Lower leg skin (tissue), 4 donors: ENCODE measurements around the gene SLC39A12. TPM values are rescaled to one million over a fixed set of nuclear protein-coding genes. Genes with fewer than 3 reads are reported as not detected.

Source experiments
- DNase-seq, 2 donors: peaks; one replicate each; pipeline ENCODE4 v3.0.0-alpha.2; 2019; ENCODE audit warnings: low spot score in 2 of 2
- H3K4me3 ChIP-seq: fragments of 200-600 bp; sonication (generic); 2 replicates; pipeline ENCODE4 v1.5.1; 2017; ENCODE audit warnings: mild to moderate bottlenecking, low read depth; ENCODE audit not compliant: poor library complexity, severe bottlenecking
- POLR2A ChIP-seq, 2 donors: fragments of 450-650 bp; IDR thresholded peaks; one replicate each; pipeline ENCODE4 v1.6.1; 2016 to 2017; ENCODE audit warnings: antibody characterized with exemption in 2 of 2, mild to moderate bottlenecking in 1 of 2, moderate library complexity in 1 of 2
- WGBS, 2 donors: methylation state at CpG; one replicate each; pipeline ENCODE4 v1.1.5; 2018; 5-methylcytosine and 5-hydroxymethylcytosine counted together
- intact Hi-C: fragments of 100-400 bp; cut with DNase I; formaldehyde crosslinking; loops from one replicate; pipeline ENCODE4 v1.15.0; 2023; ENCODE audit warnings: low total_unique reads
- total RNA-seq, 4 donors: library from RNA; depleted of rRNA; stranded (reverse); fragments of >200 nt; gene quantifications; one replicate each; pipeline ENCODE4 v1.1.0, GENCODE V29; 2016
- TF ChIP-seq, protein P1 (sequence below), 3 donors: fragments of 450-650 bp; IDR thresholded peaks; one replicate each; pipeline ENCODE4 v1.5.1; 2016; ENCODE audit warnings: antibody characterized with exemption in 3 of 3, mild to moderate bottlenecking in 3 of 3, moderate library complexity in 2 of 3

SLC39A12 gene
- total RNA-seq: not detected

DNA sequence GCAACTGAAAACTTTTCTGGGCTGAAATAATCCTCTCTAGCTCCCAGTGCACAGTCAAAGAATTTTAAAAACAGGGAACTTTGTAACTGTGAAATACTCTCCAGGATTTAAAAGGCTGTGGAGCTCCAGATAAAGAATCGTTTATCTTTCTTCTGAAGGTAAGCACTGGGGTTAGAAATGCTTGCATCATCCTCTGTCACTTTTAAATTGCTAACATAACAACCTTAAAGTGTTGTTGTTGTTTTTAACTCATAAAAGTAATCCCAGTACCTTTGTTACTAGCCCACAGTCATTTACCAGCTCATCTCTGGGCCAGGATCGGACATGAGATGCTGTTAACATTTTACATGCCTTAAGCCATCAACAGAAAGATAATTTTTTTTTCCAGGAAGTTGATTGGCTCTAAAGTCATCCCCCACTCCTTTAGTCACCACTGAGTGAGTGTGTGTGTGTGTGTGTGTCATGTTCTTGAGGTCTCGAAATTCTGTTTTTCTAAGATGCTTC lies at the start of gene SLC39A12:
Gene SLC39A12, plus strand, starts transcription at position 51 of the 504 bp plus-strand sequence. CDS start 1,359 bp downstream, outside the sequence.
- 50 to 59% methylated on average over 3 of the region's 3 CpGs for WGBS, 2 donors

DNA sequence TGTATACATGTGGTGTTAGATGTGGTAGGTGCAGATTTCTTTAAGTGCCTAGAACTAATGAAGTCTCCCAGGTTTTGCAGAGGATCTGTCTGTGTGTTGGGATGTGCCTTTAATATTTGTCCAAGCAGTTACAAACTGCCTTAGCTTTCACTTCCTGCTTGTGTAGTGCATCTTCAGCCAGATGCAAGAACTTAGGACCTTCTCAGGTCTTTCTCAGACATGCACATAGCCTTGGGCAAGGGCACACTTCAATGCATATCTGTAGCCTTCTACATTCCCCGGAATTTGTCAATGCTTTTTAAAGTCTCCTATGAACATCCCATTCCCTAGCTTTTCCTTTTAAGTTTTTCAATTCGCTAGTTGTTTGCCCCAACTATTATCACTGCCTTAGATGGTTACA lies 47.2 kb upstream of the SLC39A12 start:
- DNase-seq: no peak
- WGBS, 2 donors: 85 to 94% methylated on average over 2 of the region's 2 CpGs
- intact Hi-C loops: no loop called here
- no peak for TF ChIP-seq POLR2A (IDR thresholded peaks at IDR 0.05)
- TF ChIP-seq, protein P1, sequence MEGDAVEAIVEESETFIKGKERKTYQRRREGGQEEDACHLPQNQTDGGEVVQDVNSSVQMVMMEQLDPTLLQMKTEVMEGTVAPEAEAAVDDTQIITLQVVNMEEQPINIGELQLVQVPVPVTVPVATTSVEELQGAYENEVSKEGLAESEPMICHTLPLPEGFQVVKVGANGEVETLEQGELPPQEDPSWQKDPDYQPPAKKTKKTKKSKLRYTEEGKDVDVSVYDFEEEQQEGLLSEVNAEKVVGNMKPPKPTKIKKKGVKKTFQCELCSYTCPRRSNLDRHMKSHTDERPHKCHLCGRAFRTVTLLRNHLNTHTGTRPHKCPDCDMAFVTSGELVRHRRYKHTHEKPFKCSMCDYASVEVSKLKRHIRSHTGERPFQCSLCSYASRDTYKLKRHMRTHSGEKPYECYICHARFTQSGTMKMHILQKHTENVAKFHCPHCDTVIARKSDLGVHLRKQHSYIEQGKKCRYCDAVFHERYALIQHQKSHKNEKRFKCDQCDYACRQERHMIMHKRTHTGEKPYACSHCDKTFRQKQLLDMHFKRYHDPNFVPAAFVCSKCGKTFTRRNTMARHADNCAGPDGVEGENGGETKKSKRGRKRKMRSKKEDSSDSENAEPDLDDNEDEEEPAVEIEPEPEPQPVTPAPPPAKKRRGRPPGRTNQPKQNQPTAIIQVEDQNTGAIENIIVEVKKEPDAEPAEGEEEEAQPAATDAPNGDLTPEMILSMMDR (IDR thresholded peaks at IDR 0.05): no peak
- no peak overlapping the region for H3K4me3 ChIP-seq

More for the DNA sequence above, at the start of gene SLC39A12:
- no peak within 1 kb of the TSS for H3K4me3 ChIP-seq
- intact Hi-C loops: no loop called here
- DNase-seq: no peak
- no peak for TF ChIP-seq POLR2A (IDR thresholded peaks at IDR 0.05)

DNA sequence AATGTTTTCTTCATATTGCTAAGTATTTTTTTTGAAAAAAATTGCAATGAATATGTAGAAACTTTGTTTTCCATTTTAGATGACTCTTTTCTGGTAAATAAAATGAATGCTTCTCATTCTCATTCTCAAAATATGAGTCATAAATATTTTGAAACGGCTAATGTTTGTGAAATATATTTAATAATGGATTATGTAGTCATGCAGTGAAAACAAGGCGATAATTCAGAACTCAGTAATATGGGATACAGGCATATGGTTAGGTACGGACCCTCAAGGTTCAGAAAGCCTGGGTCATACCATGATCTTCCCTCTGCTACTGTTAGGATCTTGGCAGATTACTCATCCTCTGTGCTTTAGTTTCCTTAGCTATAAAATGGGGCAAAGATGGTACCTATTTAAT lies 46.2 kb upstream of the SLC39A12 start:
- TF ChIP-seq, protein P1 (IDR thresholded peaks at IDR 0.05): no peak
- no peak for TF ChIP-seq POLR2A (IDR thresholded peaks at IDR 0.05)
- DNase-seq: no peak
- intact Hi-C loops: no loop called here
- no peak overlapping the region for H3K4me3 ChIP-seq
- WGBS, 2 donors: 74 to 76% methylated on average over 3 of the region's 3 CpGs

DNA sequence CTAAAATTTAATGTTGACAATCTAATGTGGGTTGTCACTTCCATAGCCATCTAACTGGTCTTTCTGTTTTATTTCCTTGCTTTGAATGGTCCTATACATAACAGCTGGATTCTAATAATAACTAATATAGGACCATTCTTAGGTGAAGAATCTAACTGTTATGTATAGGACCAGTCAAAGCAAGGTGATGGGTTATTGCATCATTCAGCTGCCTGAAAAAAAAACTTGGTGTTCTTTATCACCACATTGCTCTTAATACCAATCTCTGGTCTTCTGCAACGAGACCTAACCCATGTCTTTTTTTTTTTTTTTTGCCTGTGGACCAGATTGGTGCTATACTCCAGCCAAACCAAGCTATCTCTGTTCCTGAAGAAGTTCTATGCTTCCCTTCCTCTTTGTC lies 45.7 kb upstream of the SLC39A12 start:
- intact Hi-C loops: no loop called here
- no peak overlapping the region for H3K4me3 ChIP-seq
- 56 to 62% methylated on average over 1 of the region's 1 CpG for WGBS, 2 donors
- TF ChIP-seq POLR2A (IDR thresholded peaks at IDR 0.05): no peak
- TF ChIP-seq, protein P1 (IDR thresholded peaks at IDR 0.05): no peak
- DNase-seq: no peak

DNA sequence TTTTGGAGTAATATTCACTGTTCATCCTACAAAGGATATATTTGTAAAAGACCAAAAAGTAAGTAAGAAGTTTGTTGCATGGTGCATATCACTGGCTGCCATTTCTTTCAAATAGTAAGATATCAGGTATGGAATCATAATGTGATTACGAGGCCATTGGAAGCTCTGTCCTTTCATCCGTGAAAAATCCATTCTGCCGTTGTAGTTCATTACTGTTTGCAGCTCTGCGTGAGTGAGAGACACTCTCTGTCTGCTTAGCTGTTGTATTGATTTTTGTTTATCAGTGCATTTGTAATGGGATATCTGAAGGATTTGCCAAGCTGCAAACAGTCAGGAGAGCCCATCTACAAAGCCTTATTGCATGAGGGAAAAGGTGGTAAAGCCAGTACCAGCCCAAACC lies 44.1 kb upstream of the SLC39A12 start:
- intact Hi-C loops: no loop called here
- TF ChIP-seq, protein P1 (IDR thresholded peaks at IDR 0.05): no peak
- TF ChIP-seq POLR2A (IDR thresholded peaks at IDR 0.05): no peak
- no peak overlapping the region for H3K4me3 ChIP-seq
- DNase-seq: no peak
- 92 to 93% methylated on average over 4 of the region's 4 CpGs for WGBS, 2 donors

DNA sequence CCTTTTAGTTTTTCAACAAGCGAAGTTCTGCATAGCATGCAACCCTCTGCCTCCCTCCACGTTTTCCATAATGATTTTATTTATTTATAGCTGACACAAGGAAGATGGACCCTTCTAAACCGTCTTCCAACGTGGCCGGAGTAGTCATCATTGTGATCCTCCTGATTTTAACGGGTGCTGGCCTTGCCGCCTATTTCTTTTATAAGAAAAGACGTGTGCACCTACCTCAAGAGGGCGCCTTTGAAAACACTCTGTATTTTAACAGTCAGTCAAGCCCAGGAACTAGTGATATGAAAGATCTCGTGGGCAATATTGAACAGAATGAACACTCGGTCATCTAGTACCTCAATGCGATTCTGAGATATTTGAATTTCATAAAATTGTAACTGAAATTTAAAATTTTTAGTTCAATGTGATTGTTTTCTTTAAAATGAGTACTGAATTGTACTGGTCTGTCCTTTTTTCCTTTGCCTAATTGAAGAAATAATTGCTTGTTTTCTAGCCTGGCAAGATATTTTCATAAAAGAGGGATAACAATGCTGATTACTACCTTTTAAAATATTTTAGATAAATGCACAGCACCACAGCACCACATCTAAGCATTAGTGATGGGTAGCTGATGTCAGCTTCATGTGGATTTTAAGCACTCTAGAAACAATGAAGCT lies 41.5 kb upstream of the SLC39A12 start:
- H3K4me3 ChIP-seq: no peak overlapping the region
- 17 to 21% methylated on average over 12 of the region's 12 CpGs for WGBS, 2 donors
- DNase-seq: peak in 1 of 2 donors; percentile 29
- TF ChIP-seq POLR2A (IDR thresholded peaks at IDR 0.05): no peak
- TF ChIP-seq, protein P1 (IDR thresholded peaks at IDR 0.05): no peak
- intact Hi-C loops: loop anchor here (10.0 kb wide), 1 partner anchor 305 kb away; no protein-coding TSS in a partner anchor
